ENCODE measurements around the gene DCST1. TPM values are rescaled to one million over a fixed set of nuclear protein-coding genes. Genes with fewer than 3 reads are reported as not detected.
A peak's percentile ranks its signal among the peaks of the same experiment; 100 is the strongest.

DCST1 gene
- total and polyA plus RNA-seq, 2 of the 13 experiments (the other 11 are each of a cell fraction or from before 2014, with no cell fraction given), result 0.04 TPM; not detected in 1

DNA sequence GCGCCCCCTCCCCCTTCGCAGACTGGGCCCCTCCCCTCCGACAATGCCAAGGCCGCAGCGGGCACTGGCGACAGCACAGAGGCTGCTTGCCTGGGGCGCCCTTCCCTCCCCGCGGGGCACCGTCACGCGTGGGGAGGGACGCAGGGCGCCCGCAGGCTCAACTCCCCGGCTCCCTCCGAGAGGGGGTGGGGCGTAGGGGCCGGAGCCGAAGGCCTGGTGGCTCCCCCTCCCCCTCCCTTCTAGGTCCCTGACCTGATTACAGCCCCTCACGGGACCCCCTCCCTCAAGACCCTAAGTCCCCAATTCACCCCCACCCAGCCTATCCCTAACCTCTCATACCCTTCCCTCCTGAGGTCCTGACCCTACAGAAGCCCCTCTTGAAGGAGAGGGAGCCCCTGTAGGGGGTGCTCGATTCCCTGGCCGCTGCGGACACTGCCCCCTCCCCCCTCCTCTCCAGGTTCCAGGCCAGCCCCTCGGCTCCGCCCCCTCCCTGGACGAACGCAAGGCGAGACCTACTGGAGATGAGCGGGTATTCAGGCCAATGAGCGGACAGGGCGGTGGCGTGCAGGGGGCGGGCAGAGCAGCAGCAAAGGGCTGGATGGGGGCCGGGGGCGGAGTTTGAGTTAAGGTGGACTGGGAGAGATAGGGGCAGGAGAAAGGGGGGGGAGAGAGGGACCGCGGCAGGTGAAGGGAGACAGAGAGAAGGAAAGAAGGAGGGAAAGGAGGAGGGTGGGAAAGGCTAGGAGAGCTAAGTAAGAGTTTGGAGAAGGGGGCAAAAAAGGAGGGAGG lies 31.8 kb upstream of the DCST1 start (continued):
- TF ChIP-seq, protein P1, sequence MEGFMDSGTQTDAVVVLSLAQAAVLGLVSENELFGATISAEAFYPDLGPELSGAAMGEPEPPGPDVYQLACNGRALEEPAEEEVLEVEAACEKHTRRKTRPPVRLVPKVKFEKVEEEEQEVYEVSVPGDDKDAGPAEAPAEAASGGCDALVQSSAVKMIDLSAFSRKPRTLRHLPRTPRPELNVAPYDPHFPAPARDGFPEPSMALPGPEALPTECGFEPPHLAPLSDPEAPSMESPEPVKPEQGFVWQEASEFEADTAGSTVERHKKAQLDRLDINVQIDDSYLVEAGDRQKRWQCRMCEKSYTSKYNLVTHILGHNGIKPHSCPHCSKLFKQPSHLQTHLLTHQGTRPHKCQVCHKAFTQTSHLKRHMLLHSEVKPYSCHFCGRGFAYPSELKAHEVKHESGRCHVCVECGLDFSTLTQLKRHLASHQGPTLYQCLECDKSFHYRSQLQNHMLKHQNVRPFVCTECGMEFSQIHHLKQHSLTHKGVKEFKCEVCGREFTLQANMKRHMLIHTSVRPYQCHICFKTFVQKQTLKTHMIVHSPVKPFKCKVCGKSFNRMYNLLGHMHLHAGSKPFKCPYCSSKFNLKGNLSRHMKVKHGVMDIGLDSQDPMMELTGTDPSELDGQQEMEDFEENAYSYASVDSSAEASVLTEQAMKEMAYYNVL (CRISPR knock-in tag; IDR thresholded peaks at IDR 0.05; ENCODE audit: borderline replicate concordance), result peak; percentile 88; the same call in 1 of the 2 replicates
- TF ChIP-seq ZNF720 (CRISPR knock-in tag; IDR thresholded peaks at IDR 0.05) (no peak), SIN3A (IDR thresholded peaks at IDR 0.05; ENCODE audit: borderline replicate concordance, low read depth, low read length) (no peak), STAG1 (CRISPR knock-in tag; IDR thresholded peaks at IDR 0.05) (no peak), CEBPB (IDR thresholded peaks at IDR 0.05; ENCODE audit: borderline replicate concordance, low read depth, low read length) (no peak), HDAC6 (IDR thresholded peaks at IDR 0.05; ENCODE audit: low read depth, low read length) (no peak), KAT2B (IDR thresholded peaks at IDR 0.05; ENCODE audit: borderline replicate concordance, low read depth, low read length) (no peak), BRD4 (CRISPR knock-in tag; IDR thresholded peaks at IDR 0.05) (peak; percentile 68; the same call in 1 of the 2 replicates), ATRX (CRISPR knock-in tag; IDR thresholded peaks at IDR 0.05; ENCODE audit: borderline replicate concordance) (no peak), REPIN1 (CRISPR knock-in tag; IDR thresholded peaks at IDR 0.05; ENCODE audit: borderline replicate concordance, low read depth) (no peak), ZNF737 (CRISPR knock-in tag; IDR thresholded peaks at IDR 0.05; ENCODE audit: borderline replicate concordance) (0 out of 2 replicates have a peak, but pooled peaks have one; percentile 79), ZKSCAN8 (CRISPR knock-in tag; IDR thresholded peaks at IDR 0.05; ENCODE audit: borderline replicate concordance) (no peak), SP1 (IDR thresholded peaks at IDR 0.05) (no peak; the same call in 1 of the 2 replicates), SP1 (CRISPR knock-in tag; IDR thresholded peaks at IDR 0.05) (peak; percentile 87), IKZF1 (IDR thresholded peaks at IDR 0.05) (no peak), SP5 (CRISPR knock-in tag; IDR thresholded peaks at IDR 0.05; ENCODE audit: borderline replicate concordance, low read depth) (peak; percentile 71), HNRNPK (IDR thresholded peaks at IDR 0.05; ENCODE audit: low read depth, low read length, poor library complexity, severe bottlenecking) (no peak), ZNF143 (CRISPR knock-in tag; IDR thresholded peaks at IDR 0.05) (no peak)
- TF ChIP-seq, protein P2, sequence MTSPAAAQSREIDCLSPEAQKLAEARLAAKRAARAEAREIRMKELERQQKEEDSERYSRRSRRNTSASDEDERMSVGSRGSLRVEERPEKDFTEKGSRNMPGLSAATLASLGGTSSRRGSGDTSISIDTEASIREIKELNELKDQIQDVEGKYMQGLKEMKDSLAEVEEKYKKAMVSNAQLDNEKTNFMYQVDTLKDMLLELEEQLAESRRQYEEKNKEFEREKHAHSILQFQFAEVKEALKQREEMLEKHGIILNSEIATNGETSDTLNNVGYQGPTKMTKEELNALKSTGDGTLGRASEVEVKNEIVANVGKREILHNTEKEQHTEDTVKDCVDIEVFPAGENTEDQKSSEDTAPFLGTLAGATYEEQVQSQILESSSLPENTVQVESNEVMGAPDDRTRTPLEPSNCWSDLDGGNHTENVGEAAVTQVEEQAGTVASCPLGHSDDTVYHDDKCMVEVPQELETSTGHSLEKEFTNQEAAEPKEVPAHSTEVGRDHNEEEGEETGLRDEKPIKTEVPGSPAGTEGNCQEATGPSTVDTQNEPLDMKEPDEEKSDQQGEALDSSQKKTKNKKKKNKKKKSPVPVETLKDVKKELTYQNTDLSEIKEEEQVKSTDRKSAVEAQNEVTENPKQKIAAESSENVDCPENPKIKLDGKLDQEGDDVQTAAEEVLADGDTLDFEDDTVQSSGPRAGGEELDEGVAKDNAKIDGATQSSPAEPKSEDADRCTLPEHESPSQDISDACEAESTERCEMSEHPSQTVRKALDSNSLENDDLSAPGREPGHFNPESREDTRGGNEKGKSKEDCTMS (CRISPR knock-in tag; conservative IDR thresholded peaks at IDR 0.05), result no peak
- TF ChIP-seq, protein P3, sequence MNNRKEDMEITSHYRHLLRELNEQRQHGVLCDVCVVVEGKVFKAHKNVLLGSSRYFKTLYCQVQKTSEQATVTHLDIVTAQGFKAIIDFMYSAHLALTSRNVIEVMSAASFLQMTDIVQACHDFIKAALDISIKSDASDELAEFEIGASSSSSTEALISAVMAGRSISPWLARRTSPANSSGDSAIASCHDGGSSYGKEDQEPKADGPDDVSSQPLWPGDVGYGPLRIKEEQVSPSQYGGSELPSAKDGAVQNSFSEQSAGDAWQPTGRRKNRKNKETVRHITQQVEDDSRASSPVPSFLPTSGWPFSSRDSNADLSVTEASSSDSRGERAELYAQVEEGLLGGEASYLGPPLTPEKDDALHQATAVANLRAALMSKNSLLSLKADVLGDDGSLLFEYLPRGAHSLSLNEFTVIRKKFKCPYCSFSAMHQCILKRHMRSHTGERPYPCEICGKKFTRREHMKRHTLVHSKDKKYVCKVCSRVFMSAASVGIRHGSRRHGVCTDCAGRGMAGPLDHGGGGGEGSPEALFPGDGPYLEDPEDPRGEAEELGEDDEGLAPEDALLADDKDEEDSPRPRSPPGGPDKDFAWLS (CRISPR knock-in tag; IDR thresholded peaks at IDR 0.05; ENCODE audit: borderline replicate concordance), result no peak
- TF ChIP-seq, protein P4, sequence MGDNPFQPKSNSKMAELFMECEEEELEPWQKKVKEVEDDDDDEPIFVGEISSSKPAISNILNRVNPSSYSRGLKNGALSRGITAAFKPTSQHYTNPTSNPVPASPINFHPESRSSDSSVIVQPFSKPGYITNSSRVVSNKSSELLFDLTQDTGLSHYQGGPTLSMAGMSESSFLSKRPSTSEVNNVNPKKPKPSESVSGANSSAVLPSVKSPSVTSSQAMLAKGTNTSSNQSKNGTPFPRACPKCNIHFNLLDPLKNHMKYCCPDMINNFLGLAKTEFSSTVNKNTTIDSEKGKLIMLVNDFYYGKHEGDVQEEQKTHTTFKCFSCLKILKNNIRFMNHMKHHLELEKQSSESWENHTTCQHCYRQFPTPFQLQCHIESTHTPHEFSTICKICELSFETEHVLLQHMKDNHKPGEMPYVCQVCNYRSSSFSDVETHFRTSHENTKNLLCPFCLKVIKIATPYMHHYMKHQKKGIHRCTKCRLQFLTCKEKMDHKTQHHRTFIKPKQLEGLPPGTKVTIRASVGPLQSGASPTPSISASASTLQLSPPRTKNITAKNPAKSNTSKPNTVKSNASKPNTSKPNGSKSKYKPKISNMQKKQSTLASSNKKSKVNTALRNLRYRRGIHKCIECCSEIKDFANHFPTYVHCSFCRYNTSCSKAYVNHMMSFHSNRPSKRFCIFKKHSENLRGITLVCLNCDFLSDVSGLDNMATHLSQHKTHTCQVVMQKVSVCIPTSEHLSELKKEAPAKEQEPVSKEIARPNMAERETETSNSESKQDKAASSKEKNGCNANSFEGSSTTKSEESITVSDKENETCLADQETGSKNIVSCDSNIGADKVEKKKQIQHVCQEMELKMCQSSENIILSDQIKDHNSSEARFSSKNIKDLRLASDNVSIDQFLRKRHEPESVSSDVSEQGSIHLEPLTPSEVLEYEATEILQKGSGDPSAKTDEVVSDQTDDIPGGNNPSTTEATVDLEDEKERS (CRISPR knock-in tag; IDR thresholded peaks at IDR 0.05), result no peak
